K562 (cell line): ENCODE data around the gene MC4R. TPM values are rescaled to one million over a fixed set of nuclear protein-coding genes. Genes with fewer than 3 reads are reported as not detected.

Experiments used
- ATAC-seq: fragments of 200-7000 bp; cut with Tn5 transposase; 3 replicates; pipeline ENCODE4 v1.9.1; 2020; ENCODE audit warnings: moderate library complexity
- BruUV-seq: library from RNA; stranded (reverse); fragments of 400-500 nt; replicated peaks from 2 replicates; lab custom pipeline; 2021; lab: Mats Ljungman, UMichigan
- CTCF ChIA-PET: fragments of 300-600 bp; formaldehyde crosslinking; extraction: SDS; loops from one replicate; lab custom pipeline; 2021; ENCODE audit warnings: low intra/inter-chr PET ratio; lab: Yijun Ruan, JAX
- POLR2A ChIA-PET: fragments of 300-600, 350-650 bp; sonication (Branson Sonifier 250); formaldehyde crosslinking; extraction: SDS; loops from one replicate; lab custom pipeline; 2021; ENCODE audit warnings: antibody characterized with exemption, inconsistent platforms; lab: Yijun Ruan, JAX
- DNase-seq, 4 experiments: peaks; one replicate each; pipeline versions ENCODE4 v3.0.0 to v3.0.0-alpha.2; 2011 to 2018; ENCODE audit warnings: low spot score in 3 of 4, mixed read lengths in 3 of 4; ENCODE audit errors: extremely low read depth in 1 of 4
- FAIRE-seq: peaks from 2 replicates; lab custom pipeline; 2011; peaks lifted over from hg19 to GRCh38; lab: Jason Lieb, UNC
- H2AFZ ChIP-seq: 2 replicates; pipeline ENCODE4 v1.6.0; 2011; ENCODE audit warnings: low read depth, low read length, control low read depth, inconsistent platforms
- H3K27ac ChIP-seq: fragments of 200-600 bp; 3 replicates; pipeline ENCODE4 v1.8.0; 2011; ENCODE audit warnings: low read depth, mild to moderate bottlenecking, control low read depth, inconsistent platforms, low read length, moderate library complexity, mixed read lengths; ENCODE audit errors: extremely low read depth
- H3K27me3 ChIP-seq, 2 experiments: fragments of 300-600 bp in 1 of 2; 2 replicates in 1 of 2; 3 replicates in 1 of 2; pipeline versions ENCODE4 v1.6.0 to v1.8.0; 2011; ENCODE audit warnings: inconsistent platforms in 2 of 2, low read length in 2 of 2, mild to moderate bottlenecking in 1 of 2, mixed read lengths in 1 of 2, moderate library complexity in 1 of 2; ENCODE audit not compliant: control insufficient read depth in 2 of 2, insufficient read depth in 2 of 2
- H3K36me3 ChIP-seq: fragments of 300-600 bp; 3 replicates; pipeline ENCODE4 v1.8.0; 2011; ENCODE audit warnings: mild to moderate bottlenecking, low read length, inconsistent platforms; ENCODE audit not compliant: control insufficient read depth, insufficient read depth
- H3K4me1 ChIP-seq, 2 experiments: fragments of 200-600 bp in 1 of 2; replicated peaks in 1 of 2; 2 replicates in 1 of 2; 3 replicates in 1 of 2; pipeline versions ENCODE4 v1.5.1 to v1.8.0; 2011; ENCODE audit warnings: inconsistent platforms in 2 of 2, low read length in 2 of 2, mild to moderate bottlenecking in 1 of 2, mixed read lengths in 1 of 2, moderate library complexity in 1 of 2; ENCODE audit not compliant: control insufficient read depth in 2 of 2, insufficient read depth in 2 of 2
- H3K4me2 ChIP-seq: 2 replicates; pipeline ENCODE4 v1.6.1; 2011; ENCODE audit warnings: low read length, control low read depth, inconsistent platforms, mixed read lengths; ENCODE audit not compliant: insufficient read depth
- H3K4me3 ChIP-seq: fragments of 200-600 bp; sonication (generic), shearing (Covaris generic); 2 replicates; pipeline ENCODE4 v1.5.1; 2016; ENCODE audit warnings: control low read depth, inconsistent platforms
- H3K79me2 ChIP-seq: fragments of 200-600 bp; 3 replicates; pipeline ENCODE4 v1.8.0; 2011; ENCODE audit warnings: low read length, inconsistent platforms; ENCODE audit not compliant: control insufficient read depth, insufficient read depth
- H3K9ac ChIP-seq, 2 experiments: 2 replicates each; pipeline versions ENCODE4 v1.6.0 to v1.6.1; 2011; ENCODE audit warnings: low read depth in 2 of 2, low read length in 2 of 2, control low read depth in 1 of 2, inconsistent platforms in 1 of 2, mild to moderate bottlenecking in 1 of 2, mixed read lengths in 1 of 2; ENCODE audit not compliant: insufficient read depth in 1 of 2
- H3K9me1 ChIP-seq: one replicate; pipeline ENCODE4 v1.6.0; 2011; ENCODE audit warnings: inconsistent platforms, mild to moderate bottlenecking, low read length, moderate library complexity; ENCODE audit not compliant: control insufficient read depth, insufficient read depth
- H3K9me3 ChIP-seq: replicated peaks from 2 replicates; pipeline ENCODE4 v1.5.1; 2011; ENCODE audit warnings: low read depth, low read length, inconsistent platforms; ENCODE audit not compliant: control insufficient read depth, insufficient read depth
- H4K20me1 ChIP-seq: replicated peaks from 2 replicates; pipeline ENCODE4 v1.6.1; 2011; ENCODE audit warnings: low read length, inconsistent platforms, mixed read lengths; ENCODE audit not compliant: control insufficient read depth, insufficient read depth
- BCL6 ChIP-seq: fragments of 250-450 bp; sonication (Bioruptor Pico); IDR thresholded peaks from 2 replicates; pipeline ENCODE4 v1.4.0; 2020
- EP400 ChIP-seq: fragments of 450-650 bp; IDR thresholded peaks from 2 replicates; pipeline ENCODE4 v1.6.1; 2017; ENCODE audit warnings: antibody characterized with exemption, mild to moderate bottlenecking, moderate library complexity
- EZH2 ChIP-seq: IDR thresholded peaks from 2 replicates; pipeline ENCODE4 v1.6.1; 2012; ENCODE audit warnings: low read depth, mild to moderate bottlenecking, inconsistent platforms, low read length, borderline replicate concordance
- FOSL1 ChIP-seq: fragments of 200-800 bp; sonication (Bioruptor generic); conservative IDR thresholded peaks from 2 replicates; pipeline ENCODE4 v1.6.1; 2016; ENCODE audit warnings: missing genetic modification characterization, missing compliant biosample characterization
- FOXJ2 ChIP-seq: fragments of 200-800 bp; sonication (Bioruptor generic); IDR thresholded peaks from 2 replicates; pipeline ENCODE4 v1.6.1; 2016; ENCODE audit warnings: missing genetic modification characterization, missing compliant biosample characterization
- GATAD2B ChIP-seq: fragments of 450-650 bp; IDR thresholded peaks from 2 replicates; pipeline ENCODE4 v1.6.1; 2017; ENCODE audit warnings: mild to moderate bottlenecking, borderline replicate concordance
- GTF2E2 ChIP-seq: fragments of 200-800 bp; sonication (Bioruptor generic); IDR thresholded peaks from 2 replicates; pipeline ENCODE4 v1.6.1; 2016; ENCODE audit warnings: missing genetic modification characterization, missing compliant biosample characterization
- HMGN3 ChIP-seq: IDR thresholded peaks from 2 replicates; pipeline ENCODE4 v1.6.1; 2011; ENCODE audit warnings: borderline replicate concordance, low read depth, mild to moderate bottlenecking, mixed read lengths, low read length; ENCODE audit not compliant: insufficient read length; ENCODE audit errors: extremely low read depth
- MCM3 ChIP-seq: fragments of 450-650 bp; IDR thresholded peaks from 2 replicates; pipeline ENCODE4 v1.6.1; 2016
- MEIS2 ChIP-seq: fragments of 450-650 bp; IDR thresholded peaks from 2 replicates; pipeline ENCODE4 v1.6.1; 2014; ENCODE audit warnings: mild to moderate bottlenecking; ENCODE audit not compliant: partially characterized antibody
- PKNOX1 ChIP-seq: fragments of 450-650 bp; IDR thresholded peaks from 2 replicates; pipeline ENCODE4 v1.6.1; 2016
- SIN3A ChIP-seq, 2 experiments: fragments of 150-350 bp in 1 of 2; IDR thresholded peaks; 2 replicates each; pipeline ENCODE4 v1.6.1; 2011 to 2016; ENCODE audit warnings: borderline replicate concordance in 2 of 2, low read depth in 2 of 2, low read length in 2 of 2, mild to moderate bottlenecking in 2 of 2, moderate library complexity in 2 of 2; ENCODE audit not compliant: control insufficient read depth in 1 of 2
- TCF3 ChIP-seq: sonication (generic); formaldehyde crosslinking; IDR thresholded peaks from 2 replicates; pipeline ENCODE4 v1.4.0; 2020; ENCODE audit warnings: mild to moderate bottlenecking, missing genetic modification reagents
- ZBTB34 ChIP-seq: fragments of 250-450 bp; sonication (Bioruptor Pico); IDR thresholded peaks from 2 replicates; pipeline ENCODE4 v1.8.0; 2021; ENCODE audit warnings: mild to moderate bottlenecking, moderate library complexity
- ZNF41 ChIP-seq: fragments of 250-450 bp; sonication (Bioruptor Pico); conservative IDR thresholded peaks from 2 replicates; pipeline ENCODE4 v1.4.0; 2020; ENCODE audit warnings: mild to moderate bottlenecking
- WGBS: fragments of 100-300 bp; shearing (Covaris generic); methylation state at CpG from one replicate; pipeline ENCODE4 v1.1.6; 2016; ENCODE audit warnings: low coverage, mixed read lengths; ENCODE audit not compliant: insufficient coverage; ENCODE audit errors: missing lambda C conversion rate; 5-methylcytosine and 5-hydroxymethylcytosine counted together
- in situ Hi-C: fragments of 300-500 bp; cut with MboI; formaldehyde crosslinking; loops from 4 replicates; pipeline ENCODE4 v1.15.0; 2018; ENCODE audit warnings: inconsistent platforms, mixed read lengths
- intact Hi-C: fragments of 100-400 bp; cut with micrococcal nuclease; formaldehyde crosslinking; loops from 2 replicates; pipeline ENCODE4 v1.14.2; 2022
- polyA plus RNA-seq, 8 experiments: library from polyadenylated mRNA; depleted of rRNA in 4 of 8; stranded (reverse) in 5 of 8; unstranded in 3 of 8; fragments of >200 nt; fragmentation: Nextera tagmentation in 2 of 8; fragmentation: Illumina TruSeq in 1 of 8; extraction: Ambion mirVana in 2 of 8; extraction: Trizol in 1 of 8; gene quantifications; 2 replicates each; pipeline versions ENCODE4 v1.2.1 to v1.2.3, GENCODE V29; 2011 to 2014; ENCODE audit warnings: inconsistent platforms in 1 of 8, missing spikeins in 1 of 8
- total RNA-seq, 7 experiments: library from RNA; depleted of rRNA in 6 of 7; stranded (reverse); fragments of >200 nt in 6 of 7; fragmentation: Illumina TruSeq in 2 of 7; extraction: Trizol in 2 of 7; gene quantifications; 2 replicates each; pipeline versions ENCODE4 v1.2.1 to v1.2.3, GENCODE V29; 2011 to 2021; ENCODE audit warnings: low replicate concordance in 1 of 7

Gene MC4R
- total and polyA plus RNA-seq, 9 of the 15 experiments (the other 6 are each of a cell fraction or from before 2014, with no cell fraction given), result not detected

- Histone ChIP-seq H3K9ac (no peak overlapping the region), H3K27ac (no peak overlapping the region), H3K36me3 (no peaks in the 10 kb centered on the region), H4K20me1 (no peaks in the 10 kb centered on the region), H3K4me1 (no peaks in the 10 kb centered on the region), H3K27me3 (no peaks in the 10 kb centered on the region), H3K4me2 (no peak overlapping the region)
- no TSS peak for BruUV-seq
- in situ Hi-C loops, result no loop called here
- CTCF ChIA-PET, result no interaction called here
- TF ChIP-seq TCF3 (CRISPR knock-in tag) (no peak), MCM3 (no peak), EP400 (no peak), HMGN3 (no peak), SIN3A (IDR thresholded peaks at IDR 0.05; ENCODE audit: borderline replicate concordance in 2 of 2, control insufficient read depth in 1 of 2, low read depth in 2 of 2, low read length in 2 of 2) (no peak), MEIS2 (no peak), BCL6 (CRISPR knock-in tag) (no peak), ZNF41 (CRISPR knock-in tag) (no peak), GTF2E2 (tag) (no peak), FOXJ2 (tag) (no peak), EZH2 (no peak), FOSL1 (tag) (no peak), GATAD2B (no peak), PKNOX1 (no peak), ZBTB34 (CRISPR knock-in tag) (no peak)
- TF ChIP-seq, all 486 proteins: peak for 0
- FAIRE-seq, result no peak
- Histone ChIP-seq H3K79me2 (no peaks in the 10 kb centered on the region), H3K9me3 (no peaks in the 10 kb centered on the region), H2AFZ (no peak overlapping the region), H3K9me1 (no peaks in the 10 kb centered on the region), H3K4me3 (no peak overlapping the region)
- no peak for DNase-seq
- no peak for ATAC-seq
- POLR2A ChIA-PET, result no interaction called here
- intact Hi-C loops, result no loop called here
- 0% methylated on average over 3 of the region's 4 CpGs for WGBS
Measured at GRCh38 chr18:60391571-60392226, 19.1 kb upstream of the MC4R start.
